Testis (tissue), 3 donors: Measurements from ENCODE around the gene UTP14A. TPM values are rescaled to one million over a fixed set of nuclear protein-coding genes. Genes with fewer than 3 reads are reported as not detected.

Experiments
- DNase-seq: peaks from one replicate; pipeline ENCODE4 v3.0.0-alpha.2; 2019
- H3K27ac ChIP-seq, 2 donors: fragments of 200-600 bp; sonication (generic); one replicate each; pipeline ENCODE4 v1.5.1; 2019
- H3K27me3 ChIP-seq: fragments of 200-600 bp; sonication (generic); one replicate; pipeline ENCODE4 v1.5.1; 2019
- H3K36me3 ChIP-seq: fragments of 200-600 bp; sonication (generic); one replicate; pipeline ENCODE4 v1.5.1; 2017; ENCODE audit warnings: low read depth; ENCODE audit errors: missing control alignments
- H3K4me1 ChIP-seq: fragments of 200-600 bp; sonication (generic); one replicate; pipeline ENCODE4 v1.5.1; 2019
- H3K4me3 ChIP-seq, 2 donors: fragments of 200-600 bp; sonication (generic); one replicate each; pipeline ENCODE4 v1.5.1; 2017 to 2019
- H3K9me3 ChIP-seq: fragments of 200-600 bp; sonication (generic); one replicate; pipeline ENCODE4 v1.5.1; 2017
- CTCF ChIP-seq, 3 experiments: fragments of 450-650 bp in 2 of 3; fragments of 200-600 bp in 1 of 3; sonication (generic) in 1 of 3; IDR thresholded peaks; one replicate each; pipeline ENCODE4 v1.5.1; 2016 to 2019; ENCODE audit warnings: antibody characterized with exemption in 3 of 3, mild to moderate bottlenecking in 2 of 3, moderate library complexity in 1 of 3
- POLR2A ChIP-seq: fragments of 450-650 bp; IDR thresholded peaks from one replicate; pipeline ENCODE4 v1.6.1; 2017; ENCODE audit warnings: antibody characterized with exemption, mild to moderate bottlenecking, moderate library complexity
- WGBS, 2 donors: methylation state at CpG; one replicate each; pipeline ENCODE4 v1.1.5; 2018; 5-methylcytosine and 5-hydroxymethylcytosine counted together
- intact Hi-C: fragments of 100-400 bp; cut with DNase I; formaldehyde crosslinking; loops from one replicate; pipeline ENCODE4 v1.15.1; 2023; ENCODE audit warnings: low total_unique reads
- polyA plus RNA-seq: library from polyadenylated mRNA; stranded (reverse); fragments of 350-450 nt; fragmentation: Illumina TruSeq; extraction: RNeasy Lipid Tissue Mini Kit (QIAGEN cat#74804); gene quantifications from one replicate; pipeline ENCODE4 v1.2.3, GENCODE V29; 2014; ENCODE audit warnings: low read depth, low replicate concordance; ENCODE audit not compliant: insufficient read depth
- total RNA-seq, 2 donors: library from RNA; depleted of rRNA; stranded (reverse); fragments of >200 nt; gene quantifications; one replicate each; pipeline ENCODE4 v1.2.3, GENCODE V29; 2016

The UTP14A gene
- total and polyA plus RNA-seq, 3 donors from 2014 or later: 4.5 to 4.8 (median 4.6) TPM

- no peak for DNase-seq
- Histone ChIP-seq H3K4me3 (no peak overlapping the region), H3K36me3 (no peaks in the 10 kb centered on the region), H3K9me3 (no peaks in the 10 kb centered on the region), H3K27ac (no peak overlapping the region), H3K4me1 (no peaks in the 10 kb centered on the region), H3K27me3 (no peaks in the 10 kb centered on the region)
- no peak for TF ChIP-seq POLR2A
- TF ChIP-seq CTCF (IDR thresholded peaks at IDR 0.05): no peak
- intact Hi-C loops: no loop called here
- WGBS, 2 donors: 73 to 90% methylated on average over 1 to 3 of the region's 4 CpGs
These were observed 29.1 kb upstream of the UTP14A start for GRCh38 chrX:129876771-129877305.

GRCh38 chrX:129877401-129877800, 28.6 kb upstream of the UTP14A start:
- Histone ChIP-seq H3K9me3 (no peaks in the 10 kb centered on the region), H3K36me3 (no peaks in the 10 kb centered on the region), H3K4me1 (no peaks in the 10 kb centered on the region), H3K27ac (no peak overlapping the region), H3K27me3 (no peaks in the 10 kb centered on the region), H3K4me3 (no peak overlapping the region)
- TF ChIP-seq CTCF (IDR thresholded peaks at IDR 0.05) (no peak), POLR2A (no peak)
- 92 to 97% methylated on average over 5 of the region's 5 CpGs for WGBS, 2 donors
- intact Hi-C loops: no loop called here
- DNase-seq: no peak

DNA sequence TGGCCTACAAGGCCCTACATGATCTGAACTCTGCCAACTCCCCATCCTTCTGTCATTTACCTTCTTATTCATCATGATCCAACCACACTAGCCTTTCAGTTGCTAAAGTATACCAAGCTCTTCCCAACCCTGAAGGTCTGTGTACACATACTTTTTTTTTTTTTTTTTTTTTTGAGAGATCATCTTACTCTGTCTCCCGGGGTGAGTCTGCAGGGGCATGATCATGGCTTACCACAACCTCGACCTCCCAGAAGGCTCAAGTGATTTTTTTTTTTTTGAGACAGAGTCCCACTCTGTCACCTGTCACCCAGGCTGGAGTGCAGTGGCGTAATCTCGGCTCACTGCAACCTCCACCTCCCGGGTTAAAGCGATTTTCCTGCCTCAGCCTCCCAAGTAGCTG, 5.9 kb upstream of the UTP14A start:
- Histone ChIP-seq H3K4me3 (no peak overlapping the region), H3K27ac (no peak overlapping the region), H3K36me3 (no peaks in the 10 kb centered on the region), H3K4me1 (no peaks in the 10 kb centered on the region), H3K9me3 (no peaks in the 10 kb centered on the region), H3K27me3 (no peaks in the 10 kb centered on the region)
- WGBS, 2 donors: 94 to 97% methylated on average over 6 of the region's 6 CpGs
- intact Hi-C loops: no loop called here
- no peak for DNase-seq
- TF ChIP-seq CTCF (IDR thresholded peaks at IDR 0.05) (no peak), POLR2A (no peak)

DNA sequence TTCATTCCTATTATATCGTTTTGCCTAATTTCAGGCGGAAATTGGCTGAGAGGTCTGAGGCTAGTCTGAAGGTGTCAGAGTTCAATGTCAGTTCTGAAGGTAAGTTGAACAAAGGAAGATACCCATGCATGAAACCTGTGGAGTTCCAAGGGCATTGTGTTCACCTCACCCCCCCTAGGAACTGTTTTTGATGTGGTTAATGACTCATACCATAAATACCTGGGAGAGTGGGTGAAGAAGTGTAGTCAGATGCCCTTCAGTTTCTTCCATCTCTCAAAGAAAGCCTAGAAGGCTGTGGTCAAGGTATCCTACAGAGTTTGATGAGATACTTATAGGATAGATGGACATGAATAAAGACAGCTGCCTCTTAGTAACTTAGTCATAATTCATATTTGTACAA, 2.7 kb downstream of the UTP14A start:
- Histone ChIP-seq H3K27ac (no peak overlapping the region), H3K9me3 (no peaks in the 10 kb centered on the region), H3K4me1 (no peaks in the 10 kb centered on the region), H3K36me3 (no peaks in the 10 kb centered on the region), H3K27me3 (no peaks in the 10 kb centered on the region), H3K4me3 (no peak overlapping the region)
- TF ChIP-seq CTCF (IDR thresholded peaks at IDR 0.05): no peak
- TF ChIP-seq POLR2A: no peak
- intact Hi-C loops: no loop called here
- 84 to 90% methylated on average over 2 of the region's 2 CpGs for WGBS, 2 donors
- no peak for DNase-seq

- Histone ChIP-seq H3K9me3 (no peaks in the 10 kb centered on the region), H3K27me3 (no peaks in the 10 kb centered on the region), H3K4me1 (no peaks in the 10 kb centered on the region), H3K4me3 (no peak overlapping the region), H3K27ac (no peak overlapping the region), H3K36me3 (no peaks in the 10 kb centered on the region)
- DNase-seq: peak; percentile 80
- TF ChIP-seq CTCF (IDR thresholded peaks at IDR 0.05): peak; percentile 48 to 55 (median 50)
- TF ChIP-seq POLR2A: no peak
- 39 to 40% methylated on average over 13 to 15 of the region's 15 CpGs for WGBS, 2 donors
- intact Hi-C loops: no loop called here
These were observed 19.5 kb downstream of the UTP14A start for GRCh38 chrX:129925305-129926092.
